H9 (cell line): ENCODE measurements around the gene KRT2. TPM values are rescaled to one million over a fixed set of nuclear protein-coding genes. Genes with fewer than 3 reads are reported as not detected.

Experiments used
- DNase-seq: peaks from one replicate; pipeline ENCODE4 v3.0.0-alpha.2; 2017
- H2AFZ ChIP-seq: one replicate; pipeline ENCODE4 v1.6.1; 2013; ENCODE audit warnings: mild to moderate bottlenecking, low read length, control low read depth, moderate library complexity
- H2AK5ac ChIP-seq: 2 replicates; pipeline ENCODE4 v1.6.1; 2013; ENCODE audit warnings: low read length, control low read depth, mixed read lengths; ENCODE audit not compliant: insufficient read length
- H2BK120ac ChIP-seq: one replicate; pipeline ENCODE4 v1.6.1; 2013; ENCODE audit warnings: low read depth, mild to moderate bottlenecking, low read length, control low read depth, inconsistent platforms; ENCODE audit not compliant: poor library complexity, severe bottlenecking
- H2BK12ac ChIP-seq: 2 replicates; pipeline ENCODE4 v1.6.1; 2013; ENCODE audit warnings: low read length, control low read depth, mixed read lengths, low read depth; ENCODE audit not compliant: insufficient read length
- H2BK15ac ChIP-seq: 2 replicates; pipeline ENCODE4 v1.6.1; 2013; ENCODE audit warnings: low read depth, low read length, control low read depth
- H2BK20ac ChIP-seq: one replicate; pipeline ENCODE4 v1.6.1; 2013; ENCODE audit warnings: low read depth, mild to moderate bottlenecking, low read length, control low read depth, inconsistent platforms; ENCODE audit not compliant: poor library complexity, severe bottlenecking
- H2BK5ac ChIP-seq: 2 replicates; pipeline ENCODE4 v1.6.1; 2013; ENCODE audit warnings: low read length, control low read depth, mixed read lengths; ENCODE audit not compliant: insufficient read length
- H3K14ac ChIP-seq: 2 replicates; pipeline ENCODE4 v1.6.1; 2013; ENCODE audit warnings: low read length, control low read depth; ENCODE audit not compliant: insufficient read depth
- H3K18ac ChIP-seq: 2 replicates; pipeline ENCODE4 v1.6.1; 2013; ENCODE audit warnings: low read depth, mild to moderate bottlenecking, mixed read lengths, low read length, control low read depth; ENCODE audit not compliant: insufficient read length
- H3K23ac ChIP-seq: 2 replicates; pipeline ENCODE4 v1.6.1; 2013; ENCODE audit warnings: low read length, control low read depth, mixed read lengths, low read depth; ENCODE audit not compliant: insufficient read length
- H3K23me2 ChIP-seq: 2 replicates; pipeline ENCODE4 v1.6.1; 2013; ENCODE audit warnings: low read depth, mild to moderate bottlenecking, mixed read lengths, low read length, control low read depth; ENCODE audit not compliant: insufficient read length, poor library complexity, severe bottlenecking
- H3K27ac ChIP-seq: 2 replicates; pipeline ENCODE4 v1.5.1; 2013; ENCODE audit warnings: low read length, control low read depth, mixed read lengths, low read depth; ENCODE audit not compliant: insufficient read length
- H3K27me3 ChIP-seq: 2 replicates; pipeline ENCODE4 v1.6.1; 2013; ENCODE audit warnings: low read length, control low read depth, inconsistent platforms; ENCODE audit not compliant: insufficient read depth
- H3K4ac ChIP-seq: 2 replicates; pipeline ENCODE4 v1.6.1; 2013; ENCODE audit warnings: low read depth, mild to moderate bottlenecking, control low read depth, inconsistent platforms, low read length, moderate library complexity
- H3K4me1 ChIP-seq: 2 replicates; pipeline ENCODE4 v1.6.1; 2013; ENCODE audit warnings: low read length, control low read depth, inconsistent platforms; ENCODE audit not compliant: insufficient read depth
- H3K4me2 ChIP-seq: 2 replicates; pipeline ENCODE4 v1.6.1; 2013; ENCODE audit warnings: low read length, control low read depth, mixed read lengths; ENCODE audit not compliant: insufficient read length, insufficient read depth
- H3K56ac ChIP-seq: 2 replicates; pipeline ENCODE4 v1.6.1; 2013; ENCODE audit warnings: low read depth, mild to moderate bottlenecking, mixed read lengths, low read length, control low read depth; ENCODE audit not compliant: insufficient read length
- H3K79me1 ChIP-seq: 2 replicates; pipeline ENCODE4 v1.6.1; 2013; ENCODE audit warnings: low read depth, mild to moderate bottlenecking, moderate library complexity, low read length, control low read depth, inconsistent platforms; ENCODE audit not compliant: insufficient read depth, poor library complexity, severe bottlenecking
- H3K79me2 ChIP-seq: 2 replicates; pipeline ENCODE4 v1.6.1; 2013; ENCODE audit warnings: low read length, control low read depth, inconsistent platforms; ENCODE audit not compliant: insufficient read depth
- H3K9ac ChIP-seq: 2 replicates; pipeline ENCODE4 v1.6.1; 2013; ENCODE audit warnings: low read length, control low read depth, mixed read lengths; ENCODE audit not compliant: insufficient read length; ENCODE audit errors: extremely low read depth
- H3K9me3 ChIP-seq: one replicate; pipeline ENCODE4 v1.6.1; 2013; ENCODE audit warnings: low read depth, low read length, inconsistent platforms; ENCODE audit not compliant: control insufficient read depth
- H3T11ph ChIP-seq: one replicate; pipeline ENCODE4 v1.6.1; 2013; ENCODE audit warnings: mild to moderate bottlenecking, low read length, control low read depth, inconsistent platforms
- H4K20me1 ChIP-seq: one replicate; pipeline ENCODE4 v1.6.1; 2013; ENCODE audit not compliant: control insufficient read depth, insufficient read length, insufficient read depth
- H4K5ac ChIP-seq: 2 replicates; pipeline ENCODE4 v1.6.1; 2013; ENCODE audit warnings: low read depth, mild to moderate bottlenecking, mixed read lengths, low read length, control low read depth; ENCODE audit not compliant: insufficient read length
- H4K8ac ChIP-seq: replicated peaks from 2 replicates; pipeline ENCODE4 v1.6.1; 2013; ENCODE audit warnings: low read length, control low read depth, mixed read lengths, low read depth; ENCODE audit not compliant: insufficient read length
- H4K91ac ChIP-seq: 2 replicates; pipeline ENCODE4 v1.6.1; 2013; ENCODE audit warnings: low read depth, mild to moderate bottlenecking, moderate library complexity, mixed read lengths, low read length, control low read depth; ENCODE audit not compliant: insufficient read length
- H3K27ac Mint-ChIP-seq, 3 experiments: 2 replicates in 2 of 3; 3 replicates in 1 of 3; pipeline ENCODE4 v1.8.0; 2020 to 2021; ENCODE audit warnings: mixed read lengths in 3 of 3, mild to moderate bottlenecking in 1 of 3, moderate library complexity in 1 of 3
- H3K27me3 Mint-ChIP-seq: 2 replicates; pipeline ENCODE4 v1.8.0; 2021; ENCODE audit warnings: low read depth, mild to moderate bottlenecking, moderate library complexity, mixed read lengths
- H3K36me3 Mint-ChIP-seq, 3 experiments: 2 replicates in 2 of 3; 3 replicates in 1 of 3; pipeline ENCODE4 v1.8.0; 2020 to 2021; ENCODE audit warnings: low read depth in 3 of 3, mixed read lengths in 3 of 3; ENCODE audit not compliant: insufficient read depth in 1 of 3
- H3K4me1 Mint-ChIP-seq, 2 experiments: 2 replicates each; pipeline ENCODE4 v1.8.0; 2020; ENCODE audit warnings: mixed read lengths in 2 of 2
- H3K4me3 Mint-ChIP-seq, 2 experiments: 2 replicates in 1 of 2; 3 replicates in 1 of 2; pipeline ENCODE4 v1.8.0; 2020 to 2021; ENCODE audit warnings: mild to moderate bottlenecking in 2 of 2, mixed read lengths in 2 of 2, moderate library complexity in 1 of 2
- H3K9me3 Mint-ChIP-seq, 2 experiments: 2 replicates in 1 of 2; 3 replicates in 1 of 2; pipeline ENCODE4 v1.8.0; 2020; ENCODE audit warnings: mild to moderate bottlenecking in 2 of 2, mixed read lengths in 2 of 2, moderate library complexity in 1 of 2
- CTCF ChIP-seq: fragments of 200-600 bp; sonication (generic); conservative IDR thresholded peaks from 3 replicates; pipeline ENCODE4 v1.8.0; 2021; ENCODE audit warnings: antibody characterized with exemption, mild to moderate bottlenecking
- WGBS: extraction: QIAGEN DNeasy Blood & Tissue Kit; methylation state at CpG from one replicate; pipeline ENCODE4 v1.1.7; 2013; ENCODE audit warnings: missing lambda C conversion rate, low lambda C conversion rate, mixed read lengths; ENCODE audit not compliant: insufficient read length; ENCODE audit errors: extremely low coverage; 5-methylcytosine and 5-hydroxymethylcytosine counted together
- total RNA-seq: library from RNA; stranded (reverse); gene quantifications from 2 replicates; pipeline ENCODE4 v1.2.1, GENCODE V29; 2021

The KRT2 gene
- total RNA-seq, 1 experiment from 2014 or later = not detected

- no peak overlapping the region for H3K4me2 ChIP-seq
- no peak overlapping the region; the same call in 1 of the 2 replicates for H3K14ac ChIP-seq
- Mint-ChIP-seq H3K4me1 (peaks cover 0 to 4% of the 10 kb centered on the region in 2 experiments; a peak in 2 of 4 replicates), H3K27me3 (peaks cover 46% of the 10 kb centered on the region), H3K9me3 (no peaks in the 10 kb centered on the region), H3K36me3 (no peaks in the 10 kb centered on the region), H3K4me3 (no peak overlapping the region), H3K27ac (no peak overlapping the region)
- H2BK120ac ChIP-seq = no peak overlapping the region
- H3K18ac ChIP-seq = no peak overlapping the region
- WGBS = no CpG with 5 or more reads among the region's 5 CpGs
- no peak overlapping the region for H2AK5ac ChIP-seq
- no peaks in the 10 kb centered on the region for H3K79me1 ChIP-seq
- no peak overlapping the region for H3K27ac ChIP-seq
- H3K4ac ChIP-seq = no peak overlapping the region
- no peak overlapping the region for H4K5ac ChIP-seq
- no peak overlapping the region for H2BK15ac ChIP-seq
- H3K9me3 ChIP-seq = no peaks in the 10 kb centered on the region
- H2BK12ac ChIP-seq = no peak overlapping the region
- H2AFZ ChIP-seq = no peak overlapping the region
- H2BK5ac ChIP-seq = no peak overlapping the region
- H3K23ac ChIP-seq = no peak overlapping the region
- no peak for TF ChIP-seq CTCF
- no peak for DNase-seq
- no peak overlapping the region for H3K56ac ChIP-seq
- no peak overlapping the region for H4K8ac ChIP-seq
- no peaks in the 10 kb centered on the region for H3K79me2 ChIP-seq
- no peak overlapping the region for H4K91ac ChIP-seq
- no peak overlapping the region for H2BK20ac ChIP-seq
- no peaks in the 10 kb centered on the region for H3K4me1 ChIP-seq
- no peak overlapping the region for H3K9ac ChIP-seq
- no peak overlapping the region for H3T11ph ChIP-seq
- no peaks in the 10 kb centered on the region for H3K23me2 ChIP-seq
- no peaks in the 10 kb centered on the region for H4K20me1 ChIP-seq
- H3K27me3 ChIP-seq = no peaks in the 10 kb centered on the region
Measured at GRCh38 chr12:52612431-52613383, 39.3 kb downstream of the KRT2 start.
